AG09319 (cell line): ENCODE data around the gene CCNA1.

ENCODE experiments used
- DNase-seq: peaks from one replicate; pipeline ENCODE4 v3.0.0-alpha.2; 2010; ENCODE audit warnings: low read depth; ENCODE audit errors: extremely low read depth
- TF ChIP-seq, protein P1 (sequence below): IDR thresholded peaks from 2 replicates; pipeline ENCODE4 v1.5.1; 2011; ENCODE audit warnings: low read depth, mild to moderate bottlenecking, inconsistent platforms, low read length, moderate library complexity

Gene CCNA1

DNA sequence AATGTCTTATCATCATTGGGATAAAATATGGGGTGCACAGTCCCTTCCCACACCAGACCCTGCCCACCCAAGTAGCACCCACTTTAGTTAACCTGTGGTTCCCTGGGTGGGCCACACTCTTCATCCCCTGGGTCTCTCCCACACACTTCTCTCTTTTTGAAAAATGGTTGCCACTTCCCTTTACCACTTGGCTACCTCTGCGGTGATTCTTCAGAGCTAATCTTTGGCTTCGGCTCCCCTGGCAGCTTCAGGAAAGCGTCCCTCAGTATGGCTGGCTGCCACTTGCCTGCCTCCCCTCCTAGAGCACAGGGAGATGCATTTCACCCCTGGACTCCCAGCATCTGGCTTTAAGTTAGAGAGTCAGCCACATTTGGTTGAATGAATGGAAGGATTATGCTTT, 18.2 kb downstream of the CCNA1 start:
- DNase-seq = no peak
- TF ChIP-seq, protein P1, sequence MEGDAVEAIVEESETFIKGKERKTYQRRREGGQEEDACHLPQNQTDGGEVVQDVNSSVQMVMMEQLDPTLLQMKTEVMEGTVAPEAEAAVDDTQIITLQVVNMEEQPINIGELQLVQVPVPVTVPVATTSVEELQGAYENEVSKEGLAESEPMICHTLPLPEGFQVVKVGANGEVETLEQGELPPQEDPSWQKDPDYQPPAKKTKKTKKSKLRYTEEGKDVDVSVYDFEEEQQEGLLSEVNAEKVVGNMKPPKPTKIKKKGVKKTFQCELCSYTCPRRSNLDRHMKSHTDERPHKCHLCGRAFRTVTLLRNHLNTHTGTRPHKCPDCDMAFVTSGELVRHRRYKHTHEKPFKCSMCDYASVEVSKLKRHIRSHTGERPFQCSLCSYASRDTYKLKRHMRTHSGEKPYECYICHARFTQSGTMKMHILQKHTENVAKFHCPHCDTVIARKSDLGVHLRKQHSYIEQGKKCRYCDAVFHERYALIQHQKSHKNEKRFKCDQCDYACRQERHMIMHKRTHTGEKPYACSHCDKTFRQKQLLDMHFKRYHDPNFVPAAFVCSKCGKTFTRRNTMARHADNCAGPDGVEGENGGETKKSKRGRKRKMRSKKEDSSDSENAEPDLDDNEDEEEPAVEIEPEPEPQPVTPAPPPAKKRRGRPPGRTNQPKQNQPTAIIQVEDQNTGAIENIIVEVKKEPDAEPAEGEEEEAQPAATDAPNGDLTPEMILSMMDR = no peak

DNA sequence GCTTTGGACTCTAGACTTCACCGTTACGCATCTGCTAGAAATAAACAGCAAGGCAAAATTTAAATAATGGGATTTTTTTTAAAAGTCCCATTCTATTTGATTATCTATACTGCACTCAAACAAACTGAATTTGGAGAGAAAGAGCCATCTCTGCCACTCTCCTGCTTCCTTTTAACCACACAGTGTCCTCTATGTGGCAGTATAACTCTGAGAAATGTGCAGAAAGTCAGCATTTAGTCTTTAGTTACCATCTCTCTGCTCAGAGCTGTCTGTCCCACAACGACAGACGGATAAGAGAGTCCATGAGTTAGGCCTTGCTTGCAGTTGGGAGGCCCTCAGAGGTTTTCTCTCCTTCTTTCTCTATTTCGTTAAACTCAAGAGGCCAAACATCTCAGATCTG, 21.2 kb downstream of the CCNA1 start:
- TF ChIP-seq, protein P1 = peak; percentile 15
- no peak for DNase-seq

DNA sequence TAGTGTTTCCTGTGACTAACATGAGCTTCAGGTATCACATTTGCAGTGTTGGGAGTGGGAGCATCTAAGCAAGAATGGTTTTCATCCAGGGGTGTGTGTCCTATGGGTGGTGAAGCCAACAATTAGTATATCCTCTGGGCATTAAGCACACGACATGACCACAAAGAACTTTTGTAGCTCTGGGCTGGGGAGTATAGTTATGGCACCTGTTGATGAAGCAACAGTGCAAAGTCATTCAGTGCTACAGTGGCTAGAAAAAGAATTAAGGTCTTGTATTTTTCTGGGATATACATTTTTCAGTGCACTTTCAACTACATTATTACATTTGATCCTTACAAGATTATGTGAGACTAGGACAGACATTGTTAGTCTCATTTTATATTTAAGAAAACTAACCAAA, 21.8 kb downstream of the CCNA1 start:
- TF ChIP-seq, protein P1 = no peak
- DNase-seq = no peak

DNA sequence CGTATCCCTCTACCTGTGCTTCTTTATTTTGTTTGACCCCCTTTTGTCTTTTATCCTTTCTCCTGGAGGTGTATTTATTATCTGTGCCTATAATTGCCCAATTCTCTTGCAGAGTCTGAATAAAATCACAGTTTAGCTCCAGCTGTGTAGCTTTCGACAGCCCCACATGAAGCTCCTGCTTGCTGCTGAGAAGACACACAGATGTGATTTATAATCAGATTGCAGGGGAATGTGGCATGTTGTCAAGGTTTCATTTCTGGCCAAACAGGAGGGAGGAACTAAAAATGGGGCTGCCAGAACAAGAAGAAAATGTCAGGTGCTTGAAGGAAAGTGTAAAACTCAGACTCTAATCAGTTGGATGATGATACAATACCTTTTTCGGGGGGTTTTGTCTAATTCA, 22.7 kb downstream of the CCNA1 start:
- TF ChIP-seq, protein P1 = no peak
- DNase-seq = no peak

DNA sequence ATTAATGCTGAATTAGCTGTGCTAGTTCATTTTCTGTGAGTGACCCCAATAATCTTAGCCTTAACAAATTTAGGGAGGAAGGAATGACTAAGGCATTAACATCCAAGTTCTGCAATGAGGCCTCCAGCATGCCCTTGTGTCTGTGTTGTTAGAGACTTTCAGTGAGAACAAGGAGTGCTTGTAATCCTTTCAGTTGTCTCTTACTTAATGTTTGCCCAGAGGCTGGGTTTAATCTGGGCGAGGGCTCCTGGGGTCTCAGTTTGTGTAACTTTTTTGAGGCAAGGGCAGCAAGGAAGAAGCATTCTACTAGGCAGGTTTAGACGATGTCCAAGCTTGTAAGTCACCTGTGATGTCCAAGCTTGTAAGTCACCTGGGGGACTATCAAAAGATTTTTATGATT, 24.3 kb downstream of the CCNA1 start:
- TF ChIP-seq, protein P1 = no peak
- DNase-seq = no peak

DNA sequence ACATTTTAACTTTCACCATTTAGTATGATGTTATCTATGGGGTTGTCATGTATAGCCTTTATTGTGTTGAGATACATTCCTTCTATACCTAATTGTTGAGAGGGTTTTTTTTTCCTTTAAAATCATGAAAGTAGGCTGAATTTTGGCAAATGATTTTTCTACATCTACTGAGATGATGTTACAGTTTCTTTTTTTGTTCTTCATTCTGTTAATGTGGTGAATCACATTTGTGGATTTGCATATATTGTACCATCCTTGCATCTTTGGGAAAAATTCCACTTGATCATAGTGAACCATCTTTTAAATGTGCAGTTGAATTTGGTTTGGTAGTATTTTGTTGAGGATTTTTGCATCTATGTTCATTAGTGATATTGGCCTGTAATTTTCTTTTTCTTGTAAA, 29.2 kb downstream of the CCNA1 start:
- no peak for DNase-seq
- TF ChIP-seq, protein P1 = no peak

DNA sequence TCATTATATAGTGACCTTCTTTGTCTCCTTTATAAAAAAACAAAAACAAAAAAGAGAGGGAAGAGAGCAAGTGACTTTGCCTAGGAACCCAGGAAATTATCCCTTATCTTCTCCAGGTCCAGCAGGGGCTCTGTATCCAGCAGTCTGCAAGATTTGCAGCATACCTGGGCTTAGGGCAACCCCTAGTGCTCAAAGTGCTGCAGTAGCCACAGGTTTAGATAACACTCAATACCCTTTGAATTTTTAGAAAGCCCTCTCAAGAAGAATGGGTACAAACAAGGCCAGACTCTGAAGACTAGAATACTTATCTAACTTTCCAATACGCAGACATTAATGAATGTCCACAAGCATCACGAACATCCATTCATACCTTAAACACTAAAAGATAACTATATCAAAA, 43.2 kb downstream of the CCNA1 start:
- no peak for DNase-seq
- TF ChIP-seq, protein P1 = no peak
